CD4-positive, alpha-beta T cell treated with Interferon alpha-2 for 1 hour (primary cell): ENCODE data around the gene SPTSSB.

Source experiments
- DNase-seq, 2 donors: peaks; one replicate each; pipeline ENCODE4 v3.0.0-alpha.2; 2020 to 2022

Gene SPTSSB

DNA sequence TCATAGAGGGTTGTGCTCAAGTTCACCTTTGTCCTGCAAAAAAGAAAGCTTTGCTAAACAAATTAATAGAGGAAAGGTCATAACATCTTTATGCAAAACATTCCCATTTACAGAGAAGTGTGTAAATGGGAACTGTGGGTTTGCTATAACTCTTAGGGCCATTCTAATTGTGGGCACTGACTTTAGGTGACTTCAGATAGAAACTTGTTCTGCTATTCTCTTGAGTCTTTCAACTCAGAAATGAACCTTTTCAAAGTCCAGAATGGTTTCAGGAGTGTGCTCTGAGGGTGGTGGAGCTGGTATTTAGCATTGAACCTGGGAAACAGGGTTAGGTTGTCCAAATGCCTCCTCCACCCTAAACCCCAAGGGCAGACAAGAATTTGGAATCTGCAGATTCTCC, 34.0 kb downstream of the SPTSSB start:
- DNase-seq = no peak

DNA sequence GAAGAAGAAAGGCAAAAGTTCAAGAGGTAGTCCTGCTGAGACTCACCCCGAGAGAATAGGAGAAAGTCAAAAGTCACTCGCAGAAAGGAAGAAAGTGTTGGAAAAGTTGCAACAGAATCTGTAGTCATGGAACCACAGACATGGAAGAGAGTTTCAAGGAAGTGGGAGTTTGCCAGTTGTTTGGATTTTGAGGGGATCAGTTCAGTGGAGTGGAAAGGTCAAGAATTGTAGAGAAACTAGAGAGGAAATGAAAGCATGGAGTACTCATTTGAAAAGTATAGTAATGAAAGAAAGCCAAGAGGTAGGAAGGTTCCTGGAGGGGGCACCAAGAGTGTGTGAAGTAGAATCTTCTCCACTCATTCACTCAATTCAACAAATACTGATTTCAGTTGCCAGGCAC, 34.7 kb downstream of the SPTSSB start:
- no peak for DNase-seq

DNA sequence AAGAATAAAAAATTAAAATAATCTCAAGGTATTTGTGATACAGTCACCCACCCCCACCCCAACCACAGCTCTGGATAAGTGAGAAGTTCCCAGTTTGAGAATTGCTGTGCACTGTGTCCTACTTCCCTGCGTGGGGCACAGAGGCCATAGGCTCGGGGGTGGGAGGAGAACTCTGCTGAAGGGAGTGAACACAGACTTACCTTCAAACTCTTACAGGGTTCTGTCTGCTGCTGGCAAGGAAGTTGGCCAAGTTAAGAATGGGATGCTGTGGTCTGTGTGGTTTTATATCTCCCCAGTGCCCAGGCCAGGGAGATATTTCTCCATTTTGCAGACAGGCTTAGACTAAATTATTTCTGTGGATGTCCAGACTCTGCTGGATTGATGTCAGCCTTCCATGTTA, 37.6 kb downstream of the SPTSSB start:
- no peak for DNase-seq

DNA sequence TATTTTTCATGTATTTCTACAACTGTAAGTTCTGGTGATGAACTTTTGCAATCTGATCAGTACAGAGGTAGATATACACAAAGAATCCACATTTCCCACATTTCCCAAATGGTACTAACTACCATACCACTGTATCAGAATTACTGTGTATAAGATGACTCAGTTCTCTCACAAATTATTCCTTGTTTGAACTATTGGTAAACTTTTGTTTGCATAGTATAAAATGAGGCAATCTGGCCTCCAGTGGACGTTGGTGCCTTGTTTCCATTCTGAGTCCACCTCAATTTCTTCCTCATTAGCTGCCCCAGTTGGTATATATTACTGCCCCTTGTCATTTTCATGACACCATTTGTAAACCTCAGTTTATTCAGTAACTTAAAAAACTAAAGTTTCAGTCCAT, 38.5 kb downstream of the SPTSSB start:
- no peak for DNase-seq

DNA sequence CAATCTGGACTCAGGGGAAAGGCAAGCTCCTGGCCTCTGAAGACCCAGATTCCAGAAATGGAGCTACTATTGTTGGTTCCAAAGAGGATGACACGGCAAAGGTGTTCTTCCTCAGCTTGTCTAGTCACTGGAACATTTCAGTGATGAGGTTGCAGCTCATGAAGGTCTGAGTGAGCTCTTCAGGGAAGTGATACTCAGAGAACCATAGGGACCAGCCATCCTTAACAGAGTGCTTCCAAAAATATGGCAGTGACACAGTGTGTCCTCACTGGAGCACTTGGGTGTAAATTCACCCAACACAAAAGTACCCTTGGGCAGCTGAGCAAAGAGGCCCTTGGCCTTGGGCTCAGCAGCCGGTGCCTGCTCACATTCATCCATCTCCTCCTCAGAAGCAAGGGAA, 46.3 kb downstream of the SPTSSB start:
- no peak for DNase-seq

DNA sequence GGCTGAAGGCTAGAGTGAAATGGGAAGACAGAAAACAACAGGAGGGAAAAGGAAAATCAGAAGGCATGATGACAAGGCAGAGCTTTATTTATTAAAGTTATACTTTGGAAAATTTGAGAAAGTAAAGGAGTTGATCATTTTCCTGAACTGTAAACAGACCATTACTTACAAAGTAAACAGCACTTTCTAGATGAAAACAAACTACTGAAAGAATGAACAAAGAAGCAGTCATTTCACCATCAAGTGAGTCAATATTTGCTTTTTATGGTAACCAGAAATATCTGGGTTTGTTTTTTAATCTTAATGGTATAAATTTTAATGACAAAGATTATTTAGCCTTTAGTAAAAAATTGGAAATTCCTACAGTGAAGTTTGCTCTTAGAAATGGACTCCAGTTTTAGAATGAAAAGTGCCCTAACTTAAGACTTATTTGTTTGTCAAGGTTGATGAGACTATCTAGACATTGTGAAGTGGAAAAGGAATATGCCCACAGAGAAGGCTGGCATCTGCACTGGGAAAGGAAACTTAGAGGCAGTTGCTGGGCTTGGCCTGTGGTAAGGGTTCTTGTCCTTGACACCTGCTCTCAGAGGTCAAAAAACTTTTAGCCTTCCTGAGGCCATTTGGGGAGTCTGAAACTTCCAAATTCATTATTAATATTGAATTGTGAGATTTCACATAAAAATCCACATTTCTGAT, 47.2 kb downstream of the SPTSSB start:
- DNase-seq = no peak

DNA sequence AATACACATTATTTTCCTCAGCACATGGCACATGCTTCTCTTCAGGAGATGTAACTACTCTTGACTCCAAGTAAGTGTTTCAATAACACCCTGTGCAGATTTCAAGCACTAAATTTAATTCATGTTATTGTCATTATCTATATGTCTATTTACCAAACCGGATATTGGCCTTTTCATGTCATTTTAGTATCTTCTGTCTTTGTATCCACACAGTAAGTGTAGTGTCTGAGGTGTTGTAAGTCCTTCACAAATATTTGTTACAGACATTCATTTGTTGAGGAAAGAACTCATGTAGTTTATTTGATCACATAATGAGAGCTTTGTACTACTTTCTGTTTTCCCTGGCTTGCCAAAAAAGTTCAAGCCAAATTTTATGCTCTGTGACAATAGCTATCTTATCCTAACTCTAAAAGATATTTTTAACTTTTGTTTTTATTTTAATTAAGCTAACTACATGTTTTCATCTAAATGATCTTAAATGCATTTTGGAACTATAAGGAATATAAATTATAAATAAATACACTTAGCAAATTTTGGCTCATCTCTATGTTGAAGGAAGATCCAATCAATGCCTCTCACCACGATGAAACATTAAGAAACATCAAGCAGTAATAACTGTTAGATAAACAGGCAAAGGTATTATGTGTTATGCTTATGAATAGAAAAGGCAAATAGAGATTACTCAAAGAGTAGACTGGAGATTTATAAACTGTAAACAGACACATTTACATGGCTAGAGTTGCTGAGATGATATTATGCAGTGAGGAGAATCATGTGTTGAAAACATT, 48.3 kb downstream of the SPTSSB start:
- no peak for DNase-seq

DNA sequence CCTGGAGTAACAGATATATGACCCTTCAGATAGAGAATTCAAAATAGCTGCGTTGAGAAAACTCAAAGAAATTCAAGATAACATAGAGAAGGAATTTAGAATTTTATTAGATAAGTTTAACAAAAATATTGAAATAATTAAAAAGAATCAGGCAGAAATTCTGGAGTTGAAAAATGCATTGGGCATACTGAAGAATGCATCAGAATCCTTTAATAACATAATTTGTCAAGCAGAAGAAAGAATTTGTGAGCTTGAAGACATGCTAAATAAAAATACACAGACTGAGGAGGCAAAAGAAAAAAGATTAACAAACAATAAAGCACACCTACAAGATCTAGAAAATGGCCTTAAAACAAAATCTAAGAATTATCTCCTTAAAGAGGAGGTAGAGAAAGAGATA, 50.5 kb downstream of the SPTSSB start:
- DNase-seq = no peak

DNA sequence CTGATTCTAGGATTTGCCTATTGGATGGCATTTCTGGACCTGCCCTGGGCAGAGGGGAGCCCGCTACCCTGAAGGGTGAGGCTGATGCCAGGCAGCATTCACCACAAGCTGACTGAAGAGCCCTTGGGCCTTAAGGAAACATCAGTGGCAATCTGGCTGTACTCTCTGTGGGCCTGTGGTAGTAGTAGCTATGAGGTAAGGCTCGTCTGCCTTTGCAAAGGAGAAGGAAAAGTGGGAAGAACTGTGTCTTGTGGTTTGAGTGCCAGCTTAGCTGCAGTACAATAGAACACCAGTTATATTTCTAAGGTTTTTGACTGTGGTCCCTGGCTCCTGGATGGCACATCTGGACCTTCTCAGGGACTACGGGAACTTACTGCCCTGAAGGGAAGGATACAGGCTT, 51.5 kb downstream of the SPTSSB start:
- DNase-seq = no peak

DNA sequence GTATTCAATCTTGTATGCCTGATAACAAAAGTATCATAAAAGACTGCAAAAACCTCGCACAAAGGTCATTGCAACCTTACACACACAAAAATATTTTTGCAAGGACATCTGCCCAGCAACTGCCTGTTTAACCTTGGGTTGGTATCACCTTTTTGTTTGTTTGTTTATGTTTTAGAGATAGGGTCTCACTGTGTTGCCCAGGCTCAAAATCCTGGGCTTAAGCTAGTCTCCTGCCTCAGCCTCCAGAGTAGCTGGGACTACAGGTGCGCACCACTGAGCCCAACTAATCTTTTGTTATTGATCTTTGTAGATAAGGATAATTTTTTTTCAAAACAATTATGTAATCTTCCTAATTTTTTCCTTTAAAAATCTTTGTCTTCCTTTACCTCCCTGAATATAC, 54.2 kb downstream of the SPTSSB start:
- no peak for DNase-seq

DNA sequence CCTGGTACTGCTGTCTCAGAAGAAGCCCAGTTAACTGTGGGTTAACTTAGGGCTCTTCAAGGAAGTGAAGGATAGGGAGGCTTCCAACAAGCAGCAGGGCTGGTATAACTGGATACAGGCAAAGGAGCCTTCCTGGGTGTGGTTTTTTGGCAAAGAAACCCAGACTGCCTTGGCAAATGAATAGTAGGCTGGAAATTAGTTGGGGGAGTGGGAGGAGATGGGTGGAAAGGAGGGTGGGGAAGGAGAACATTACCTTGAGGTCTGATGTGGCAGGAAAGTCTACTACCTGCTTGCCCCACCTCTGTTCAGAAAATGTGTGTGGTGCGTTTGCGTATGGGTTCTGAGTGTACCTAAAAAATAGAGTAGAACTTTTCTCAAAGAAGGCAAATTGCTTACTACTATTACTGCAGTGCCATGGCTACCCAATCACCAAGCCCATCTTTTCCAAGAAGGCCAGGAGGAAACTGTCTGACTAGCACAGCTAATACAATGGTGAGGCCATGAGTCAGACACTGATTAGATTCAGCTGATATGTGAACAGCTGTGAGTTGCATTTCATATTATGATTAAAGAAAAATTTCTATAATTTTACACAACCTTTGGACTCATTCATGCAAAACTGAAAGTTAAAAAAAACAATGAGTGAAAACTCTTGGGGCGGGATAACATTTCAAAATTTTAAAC, 55.2 kb downstream of the SPTSSB start:
- DNase-seq = no peak

DNA sequence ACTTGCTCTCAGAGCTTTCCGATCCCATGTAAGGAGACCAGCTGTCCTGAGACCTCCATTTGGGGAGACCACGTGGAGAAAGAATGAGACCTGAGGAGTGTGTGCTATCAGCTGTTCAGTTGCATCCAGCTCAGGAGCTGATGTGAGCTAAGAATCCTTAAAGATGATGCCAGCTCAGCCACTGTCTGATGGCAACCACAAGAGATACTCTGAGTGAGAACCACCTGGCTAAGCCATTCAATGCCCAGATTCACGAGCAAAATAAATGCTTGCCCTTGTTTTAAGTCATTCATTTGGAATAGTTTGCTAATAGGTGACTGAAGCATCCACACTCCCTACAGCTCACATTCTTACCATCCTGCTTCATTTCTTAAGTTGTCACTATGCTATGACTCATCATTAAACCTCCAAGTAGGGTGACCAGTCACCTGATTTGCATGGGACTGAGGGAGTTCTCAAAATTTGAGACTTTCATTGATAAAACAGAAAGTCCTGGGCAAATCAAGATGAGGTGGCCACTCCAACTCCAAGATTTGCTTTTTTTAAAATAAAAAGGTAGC, 56.4 kb downstream of the SPTSSB start:
- no peak for DNase-seq

DNA sequence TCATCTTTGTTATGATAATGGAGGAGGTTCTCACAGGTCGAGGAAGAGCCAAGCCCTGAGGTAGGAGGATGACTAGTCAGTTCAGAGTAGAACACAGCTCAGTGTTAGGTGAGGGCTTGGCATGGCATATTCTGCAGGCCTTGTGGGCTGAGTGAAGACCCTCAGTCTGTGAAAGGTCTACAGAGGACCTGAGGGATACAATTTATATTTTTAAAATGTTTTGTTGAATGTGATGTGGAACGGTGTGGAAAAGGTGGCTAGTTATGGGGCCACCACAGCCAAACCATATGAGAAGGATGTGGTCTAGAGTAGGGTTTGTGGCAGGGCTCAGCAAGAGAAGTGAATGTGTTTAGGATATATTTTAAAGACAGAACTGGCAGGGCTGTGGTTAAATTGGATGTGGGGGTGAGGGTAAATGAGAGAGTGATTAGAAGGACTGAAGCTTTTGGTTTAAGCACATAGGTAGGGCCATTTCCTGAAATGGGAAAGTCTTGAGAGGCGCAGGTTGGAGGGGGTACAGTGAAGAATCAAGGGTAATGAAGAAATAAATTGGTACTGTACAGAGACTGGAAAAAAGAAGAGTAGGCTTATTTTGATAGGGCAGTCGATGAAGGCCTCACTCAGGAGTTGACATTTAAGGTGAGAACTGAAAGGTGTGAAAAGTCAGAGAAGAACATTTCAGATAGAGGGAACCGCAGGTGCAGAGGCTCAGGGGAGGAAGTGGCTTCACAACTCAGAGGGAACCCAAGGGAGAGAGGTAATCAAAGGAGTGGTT, 60.5 kb downstream of the SPTSSB start:
- DNase-seq = peak; percentile 9 to 67

DNA sequence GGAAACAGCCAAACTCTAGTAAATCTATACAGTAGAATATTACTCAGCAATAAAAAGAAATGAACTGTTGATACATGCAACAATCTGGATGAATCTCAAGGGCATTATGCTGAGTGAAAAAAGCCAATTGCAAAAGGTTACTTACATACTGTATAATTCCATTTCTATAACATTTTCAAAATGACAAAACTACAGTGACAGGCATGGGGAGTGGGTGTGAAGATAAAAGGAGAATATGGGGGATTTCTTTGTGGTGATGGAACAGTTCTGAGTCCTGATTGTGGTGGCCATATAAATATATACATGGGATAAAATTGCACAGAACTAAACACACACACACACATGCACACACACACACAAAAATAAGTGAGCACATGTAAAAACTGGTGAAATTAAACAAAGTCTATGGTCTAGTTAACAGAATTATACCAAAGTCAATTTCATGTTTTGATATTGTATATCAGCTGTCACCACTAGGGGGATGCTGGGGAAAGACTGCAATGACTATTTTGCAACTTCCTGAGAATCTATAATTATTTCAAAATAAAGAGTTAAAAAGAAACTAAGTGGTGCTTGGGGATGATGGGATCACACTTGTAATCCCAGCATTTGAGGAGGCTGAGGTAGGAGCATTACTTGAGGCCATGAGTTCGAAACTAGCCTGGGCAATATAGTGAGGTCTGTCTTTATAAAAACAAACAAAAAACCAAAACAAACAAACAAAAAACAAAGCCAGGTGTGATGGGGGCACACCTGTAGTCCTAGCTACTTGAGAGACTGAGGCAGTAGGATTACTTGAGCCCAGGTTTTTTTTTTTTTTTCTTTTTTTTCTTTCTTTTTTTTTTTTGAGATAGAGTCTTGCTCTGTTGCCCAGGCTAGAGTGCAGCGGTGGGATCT, 66.0 kb downstream of the SPTSSB start:
- DNase-seq = peak in 1 of 2 donors; percentile 37

DNA sequence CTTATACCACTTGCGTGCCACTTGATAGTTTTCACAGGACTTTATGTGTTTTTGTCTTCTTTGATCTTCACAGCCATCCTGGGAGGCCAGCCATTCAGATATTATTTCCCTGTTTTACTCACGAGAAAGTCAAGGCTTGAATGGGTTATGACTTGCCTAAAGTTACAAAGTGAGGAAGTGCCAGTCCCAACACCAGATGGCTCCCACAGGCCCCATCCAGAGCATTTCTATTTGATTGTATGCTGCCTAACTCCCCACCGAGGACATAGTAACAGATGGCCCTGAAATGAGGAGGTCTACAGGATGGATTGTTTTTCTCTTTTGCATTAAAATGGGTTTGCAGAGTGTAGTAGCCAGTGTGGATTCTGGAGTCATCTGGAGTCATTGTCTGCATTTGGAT, 74.5 kb downstream of the SPTSSB start:
- DNase-seq = no peak

DNA sequence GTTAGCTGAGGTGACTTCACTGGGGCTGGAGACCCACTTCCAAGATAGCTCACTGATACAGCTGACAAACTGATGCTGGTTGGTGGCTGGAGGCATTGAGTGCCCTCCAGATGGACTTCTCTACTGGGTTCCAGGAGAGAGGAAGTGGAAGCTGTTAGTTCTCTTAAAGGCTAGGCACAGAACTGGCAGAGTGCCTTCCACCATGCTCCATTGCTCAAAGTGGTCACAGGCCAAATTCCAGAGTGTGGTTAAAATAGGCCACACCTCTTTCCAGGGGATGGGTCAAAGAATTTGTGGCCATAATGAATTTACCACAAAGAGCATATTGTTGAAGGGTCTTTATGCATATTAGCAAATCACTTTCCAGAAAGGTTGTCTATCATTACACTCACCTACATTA, 76.0 kb downstream of the SPTSSB start:
- DNase-seq = no peak
